Stimulated activated CD8-positive, alpha-beta memory T cell treated with anti-CD3 and anti-CD28 coated beads, Interleukin-7, amount 100 ng/mL, for 48 hours (primary cell): ENCODE data around the gene RAB21.
"Not testable (repeated sequence)": the region's sequence is repeated elsewhere in the genome, so short reads cannot be mapped to it uniquely, and the experiment has no call there.

Experiments
- DNase-seq, 2 donors: peaks; one replicate each; pipeline ENCODE4 v3.0.0-alpha.2; 2020; ENCODE audit warnings: low read depth in 1 of 2; ENCODE audit errors: extremely low read depth in 1 of 2

RAB21 gene

GRCh38 chr12:71792599-71792998 lies 37.9 kb downstream of the RAB21 start:
- DNase-seq = no peak

GRCh38 chr12:71795901-71796300 lies 41.2 kb downstream of the RAB21 start:
- no peak for DNase-seq

- DNase-seq = no peak
Observed at GRCh38 chr12:71797531-71797930, 42.9 kb downstream of the RAB21 start.

- no peak for DNase-seq
Observed at GRCh38 chr12:71799106-71799505, 44.4 kb downstream of the RAB21 start.

GRCh38 chr12:71800177-71800576 lies 45.5 kb downstream of the RAB21 start:
- DNase-seq = no peak

GRCh38 chr12:71804505-71804904 lies 49.8 kb downstream of the RAB21 start:
- no peak for DNase-seq

- DNase-seq = no peak
Observed at GRCh38 chr12:71810921-71811320, 56.3 kb downstream of the RAB21 start.

- not testable (repeated sequence) for DNase-seq
Observed at GRCh38 chr12:71815242-71815641, 60.6 kb downstream of the RAB21 start.

- DNase-seq = not testable (repeated sequence)
Observed at GRCh38 chr12:71822088-71822487, 67.4 kb downstream of the RAB21 start.

- DNase-seq = no peak
Observed at GRCh38 chr12:71828813-71829212, 74.2 kb downstream of the RAB21 start.

- DNase-seq = no peak
Observed at GRCh38 chr12:71837356-71837755, 82.7 kb downstream of the RAB21 start.

GRCh38 chr12:71838231-71838630 lies 83.6 kb downstream of the RAB21 start:
- DNase-seq = no peak

GRCh38 chr12:71838676-71839075 lies 84.0 kb downstream of the RAB21 start:
- DNase-seq = no peak

GRCh38 chr12:71840231-71840847 lies 85.7 kb downstream of the RAB21 start:
- no peak for DNase-seq

GRCh38 chr12:71846322-71846940 lies 91.8 kb downstream of the RAB21 start:
- DNase-seq = no peak

GRCh38 chr12:71848212-71848611 lies 93.5 kb downstream of the RAB21 start:
- DNase-seq = no peak

- DNase-seq = no peak
Observed at GRCh38 chr12:71849109-71849851, 94.6 kb downstream of the RAB21 start.
